ENCODE measurements around the gene KLHDC7A.

DNA sequence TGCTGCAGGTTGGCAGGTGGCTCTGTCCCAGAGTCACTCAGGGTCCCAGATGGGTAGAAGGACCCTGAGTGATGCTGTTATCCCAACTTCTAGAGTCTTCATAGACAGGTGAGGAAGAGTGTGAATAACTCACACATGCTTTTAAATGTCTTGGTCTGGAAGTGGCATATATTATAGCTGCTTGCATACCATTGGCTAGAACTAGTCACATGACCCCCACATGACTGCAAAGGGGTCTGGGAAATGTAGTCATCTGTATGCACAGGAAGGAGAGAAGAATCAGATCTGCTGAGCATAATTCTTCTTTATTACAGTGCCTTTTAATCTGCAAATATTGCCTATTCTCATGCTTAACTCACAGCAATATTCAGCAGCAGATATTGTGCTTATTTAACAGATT lies 28.2 kb upstream of the KLHDC7A start:
- TF ChIP-seq BHLHE40 (IDR thresholded peaks at IDR 0.05; ENCODE audit: borderline replicate concordance) (no peak), TARDBP (IDR thresholded peaks at IDR 0.05) (no peak), FOXK2 (IDR thresholded peaks at IDR 0.05) (no peak), SP1 (IDR thresholded peaks at IDR 0.05) (no peak), FOXM1 (IDR thresholded peaks at IDR 0.05; ENCODE audit: borderline replicate concordance) (no peak), SUZ12 (IDR thresholded peaks at IDR 0.05) (no peak), LEF1 (IDR thresholded peaks at IDR 0.05; ENCODE audit: borderline replicate concordance) (no peak), NFRKB (IDR thresholded peaks at IDR 0.05) (no peak), ARNT (IDR thresholded peaks at IDR 0.05) (no peak), FOXA1 (IDR thresholded peaks at IDR 0.05) (no peak)
